Keratinocyte (primary cell): Measurements from ENCODE around the gene VPREB1. TPM values are rescaled to one million over a fixed set of nuclear protein-coding genes. Genes with fewer than 3 reads are reported as not detected.
"Not testable (repeated sequence)": the region's sequence is repeated elsewhere in the genome, so short reads cannot be mapped to it uniquely, and the experiment has no call there.

Experiments
- DNase-seq: peaks from one replicate; pipeline ENCODE4 v3.0.0-alpha.2; 2011; ENCODE audit warnings: low read depth, missing footprints, low spot score
- FAIRE-seq: peaks from 2 replicates; lab custom pipeline; 2011; peaks lifted over from hg19 to GRCh38; lab: Jason Lieb, UNC
- H2AFZ ChIP-seq: 2 replicates; pipeline ENCODE4 v1.6.0; 2012; ENCODE audit warnings: low read length, control low read depth, inconsistent platforms; ENCODE audit not compliant: control insufficient read depth
- H3K27ac ChIP-seq: 2 replicates; pipeline ENCODE4 v1.5.1; 2011; ENCODE audit warnings: low read length; ENCODE audit not compliant: control insufficient read depth, insufficient read depth
- H3K27me3 ChIP-seq: 3 replicates; pipeline ENCODE4 v1.6.0; 2011; ENCODE audit warnings: low read length; ENCODE audit not compliant: control insufficient read depth, insufficient read depth; ENCODE audit errors: extremely low read depth
- H3K36me3 ChIP-seq, 2 experiments: 2 replicates in 1 of 2; 3 replicates in 1 of 2; pipeline ENCODE4 v1.5.1; 2011; ENCODE audit warnings: low read length in 2 of 2, mild to moderate bottlenecking in 1 of 2; ENCODE audit not compliant: control insufficient read depth in 2 of 2, insufficient read depth in 2 of 2; ENCODE audit errors: extremely low read depth in 1 of 2
- H3K4me1 ChIP-seq: 3 replicates; pipeline ENCODE4 v1.5.1; 2011; ENCODE audit warnings: low read length; ENCODE audit not compliant: control insufficient read depth, insufficient read depth; ENCODE audit errors: extremely low read depth
- H3K4me2 ChIP-seq: 3 replicates; pipeline ENCODE4 v1.6.0; 2011; ENCODE audit warnings: low read depth, low read length; ENCODE audit not compliant: control insufficient read depth, insufficient read depth; ENCODE audit errors: extremely low read depth
- H3K4me3 ChIP-seq, 3 experiments: fragments of 200-600 bp in 1 of 3; sonication (generic) in 1 of 3; 2 replicates in 2 of 3; 3 replicates in 1 of 3; pipeline ENCODE4 v1.5.1; 2011 to 2016; ENCODE audit warnings: low read length in 3 of 3, mild to moderate bottlenecking in 3 of 3, control low read depth in 2 of 3, inconsistent platforms in 1 of 3, low read depth in 1 of 3, mixed read lengths in 1 of 3, mixed run types in 1 of 3, moderate library complexity in 1 of 3; ENCODE audit not compliant: control insufficient read depth in 2 of 3, insufficient read depth in 2 of 3; ENCODE audit errors: extremely low read depth in 1 of 3
- H3K79me2 ChIP-seq: 2 replicates; pipeline ENCODE4 v1.6.0; 2012; ENCODE audit warnings: low read length; ENCODE audit not compliant: control insufficient read depth, insufficient read depth
- H3K9ac ChIP-seq: 3 replicates; pipeline ENCODE4 v1.6.0; 2011; ENCODE audit warnings: low read length; ENCODE audit not compliant: control insufficient read depth, insufficient read depth; ENCODE audit errors: extremely low read depth
- H3K9me1 ChIP-seq: 3 replicates; pipeline ENCODE4 v1.6.0; 2011; ENCODE audit warnings: low read length; ENCODE audit not compliant: control insufficient read depth, insufficient read depth; ENCODE audit errors: extremely low read depth
- H3K9me3 ChIP-seq: 2 replicates; pipeline ENCODE4 v1.5.1; 2012; ENCODE audit warnings: low read depth, low read length; ENCODE audit not compliant: control insufficient read depth
- H4K20me1 ChIP-seq: 3 replicates; pipeline ENCODE4 v1.6.0; 2011; ENCODE audit warnings: low read length; ENCODE audit not compliant: control insufficient read depth, insufficient read depth; ENCODE audit errors: extremely low read depth
- CTCF ChIP-seq, 3 experiments: IDR thresholded peaks in 1 of 3; conservative IDR thresholded peaks in 1 of 3; optimal IDR thresholded peaks in 1 of 3; 2 replicates in 2 of 3; 3 replicates in 1 of 3; pipeline versions ENCODE3 to v1.5.1; 2011; ENCODE audit warnings: low read length in 3 of 3, mild to moderate bottlenecking in 3 of 3, moderate library complexity in 2 of 3, control low read depth in 1 of 3, inconsistent platforms in 1 of 3; ENCODE audit not compliant: insufficient read depth in 2 of 3; ENCODE audit errors: extremely low read depth in 1 of 3
- EZH2 ChIP-seq: IDR thresholded peaks from one replicate; pipeline ENCODE4 v1.6.1; 2012; ENCODE audit warnings: inconsistent platforms, mild to moderate bottlenecking, low read length, moderate library complexity
- dilution Hi-C: fragments of 300-500 bp; cut with MboI; formaldehyde crosslinking; loops from one replicate; pipeline ENCODE4 v1.7.0; 2020; ENCODE audit warnings: low sequenced_read_pairs; ENCODE audit not compliant: extremely low pct_ligation_motif_present
- polyA plus RNA-seq, 5 experiments: library from polyadenylated mRNA; depleted of rRNA in 3 of 5; stranded (reverse) in 3 of 5; stranded (forward) in 1 of 5; unstranded in 1 of 5; fragments of >200 nt; gene quantifications; 1 replicate in 1 of 5; 2 replicates in 3 of 5; 3 replicates in 1 of 5; pipeline versions ENCODE4 v1.2.1 to v1.2.3, GENCODE V29; 2011 to 2012; ENCODE audit warnings: missing spikeins in 2 of 5, low read depth in 1 of 5, low replicate concordance in 1 of 5

Gene VPREB1
- polyA plus RNA-seq, 1 donor (not counting 4 experiments of a cell fraction or from before 2014, with no cell fraction given), result not detected

GRCh38 chr22:22246706-22247105 lies 2.1 kb downstream of the VPREB1 start:
- Histone ChIP-seq H3K4me1 (no peaks in the 10 kb centered on the region), H4K20me1 (no peaks in the 10 kb centered on the region), H3K4me3 (no peak overlapping the region), H3K36me3 (no peaks in the 10 kb centered on the region), H2AFZ (no peak overlapping the region), H3K9ac (no peak overlapping the region), H3K27ac (no peak overlapping the region), H3K4me2 (no peak overlapping the region), H3K79me2 (no peaks in the 10 kb centered on the region), H3K9me3 (no peaks in the 10 kb centered on the region), H3K9me1 (no peaks in the 10 kb centered on the region), H3K27me3 (peaks cover 12% of the 10 kb centered on the region)
- FAIRE-seq (no peak), DNase-seq (no peak)
- no peak for TF ChIP-seq CTCF (optimal IDR thresholded peaks at IDR 0.05 in 1 of 3, IDR thresholded peaks at IDR 0.05 in 1 of 3, conservative IDR thresholded peaks at IDR 0.05 in 1 of 3; ENCODE audit: extremely low read depth in 1 of 3, insufficient read depth in 2 of 3, low read length in 3 of 3)
- no peak for TF ChIP-seq EZH2
- dilution Hi-C loops, result no loop called here

DNA sequence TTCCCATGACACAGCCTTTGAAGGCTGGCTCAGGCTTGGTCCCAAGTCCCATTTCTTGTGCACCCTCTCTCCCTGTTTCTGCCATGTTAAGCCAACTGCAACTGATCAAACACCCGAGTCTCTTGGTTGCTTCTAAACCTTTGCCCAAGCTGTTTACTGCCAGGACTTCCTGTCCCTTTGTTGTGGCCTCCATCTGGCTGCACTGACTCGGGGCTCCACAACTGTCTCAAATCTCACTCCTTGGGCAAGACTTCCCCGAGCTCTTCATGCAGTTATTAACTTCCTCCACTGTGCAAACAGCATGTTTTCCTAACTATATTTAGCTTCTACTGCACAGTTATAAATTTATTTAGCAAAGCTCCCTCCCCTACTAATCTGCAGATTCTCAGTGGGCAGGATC lies 4.3 kb downstream of the VPREB1 start:
- no peaks in the 10 kb centered on the region for H3K27me3 ChIP-seq
- H3K27ac ChIP-seq, result no peak overlapping the region
- H3K4me3 ChIP-seq, result no peak overlapping the region
- no peak for DNase-seq
- H3K36me3 ChIP-seq, result no peaks in the 10 kb centered on the region
- no peaks in the 10 kb centered on the region for H3K9me1 ChIP-seq
- no peak overlapping the region for H3K9ac ChIP-seq
- H4K20me1 ChIP-seq, result no peaks in the 10 kb centered on the region
- TF ChIP-seq EZH2, result no peak
- no peak for TF ChIP-seq CTCF (optimal IDR thresholded peaks at IDR 0.05 in 1 of 3, IDR thresholded peaks at IDR 0.05 in 1 of 3, conservative IDR thresholded peaks at IDR 0.05 in 1 of 3; ENCODE audit: extremely low read depth in 1 of 3, insufficient read depth in 2 of 3, low read length in 3 of 3)
- no peaks in the 10 kb centered on the region for H3K9me3 ChIP-seq
- H3K79me2 ChIP-seq, result no peaks in the 10 kb centered on the region
- no peaks in the 10 kb centered on the region for H3K4me1 ChIP-seq
- FAIRE-seq, result no peak
- dilution Hi-C loops, result no loop called here
- no peak overlapping the region for H3K4me2 ChIP-seq
- no peak overlapping the region for H2AFZ ChIP-seq

- H3K27ac ChIP-seq, DNase-seq, H3K79me2 ChIP-seq, H3K4me1 ChIP-seq, H4K20me1 ChIP-seq, H3K9me3 ChIP-seq, H3K4me2 ChIP-seq, H3K4me3 ChIP-seq, H3K27me3 ChIP-seq, H3K9ac ChIP-seq, FAIRE-seq, H3K36me3 ChIP-seq, H2AFZ ChIP-seq, dilution Hi-C loops, H3K9me1 ChIP-seq: not testable (repeated sequence)
These were observed 6.1 kb downstream of the VPREB1 start for GRCh38 chr22:22250651-22251050.

- H3K4me2 ChIP-seq, H3K9me3 ChIP-seq, H4K20me1 ChIP-seq, H3K27me3 ChIP-seq, FAIRE-seq, H2AFZ ChIP-seq, H3K9ac ChIP-seq, DNase-seq, H3K79me2 ChIP-seq, dilution Hi-C loops, H3K9me1 ChIP-seq, H3K36me3 ChIP-seq, H3K27ac ChIP-seq, H3K4me3 ChIP-seq, H3K4me1 ChIP-seq: not testable (repeated sequence)
These were observed 11.5 kb downstream of the VPREB1 start for GRCh38 chr22:22256133-22256532.
